Esophagus (tissue), 2 donors: ENCODE results near the gene WDR72. TPM values are rescaled to one million over a fixed set of nuclear protein-coding genes. Genes with fewer than 3 reads are reported as not detected.

Experiments used
- H3K27ac ChIP-seq, 2 donors: one replicate each; pipeline ENCODE4 v1.5.1; 2013; ENCODE audit warnings: low read depth in 2 of 2, mild to moderate bottlenecking in 2 of 2, inconsistent platforms in 1 of 2, low read length in 1 of 2, moderate library complexity in 1 of 2
- H3K27me3 ChIP-seq, 2 donors: one replicate each; pipeline ENCODE4 v1.6.1; 2013; ENCODE audit warnings: low read length in 2 of 2, control low read depth in 1 of 2, mild to moderate bottlenecking in 1 of 2; ENCODE audit not compliant: insufficient read depth in 2 of 2, control insufficient read depth in 1 of 2
- H3K36me3 ChIP-seq, 2 donors: one replicate each; pipeline ENCODE4 v1.6.1; 2013; ENCODE audit warnings: low read length in 1 of 2; ENCODE audit not compliant: control insufficient read depth in 2 of 2, insufficient read depth in 2 of 2
- H3K4me1 ChIP-seq, 2 donors: one replicate each; pipeline ENCODE4 v1.6.1; 2013; ENCODE audit warnings: low read length in 1 of 2; ENCODE audit not compliant: control insufficient read depth in 2 of 2, insufficient read depth in 2 of 2
- H3K4me3 ChIP-seq, 2 donors: one replicate each; pipeline ENCODE4 v1.5.1; 2013; ENCODE audit warnings: low read length in 2 of 2, mild to moderate bottlenecking in 2 of 2, low read depth in 1 of 2, moderate library complexity in 1 of 2
- H3K9me3 ChIP-seq, 2 donors: one replicate each; pipeline ENCODE4 v1.6.1; 2013; ENCODE audit warnings: mild to moderate bottlenecking in 2 of 2, low read depth in 1 of 2, low read length in 1 of 2, moderate library complexity in 1 of 2; ENCODE audit not compliant: control insufficient read depth in 2 of 2, insufficient read depth in 1 of 2
- WGBS, 2 donors: extraction: QIAGEN DNeasy Blood & Tissue Kit; methylation state at CpG; one replicate each; pipeline ENCODE4 v1.1.7; 2013; 5-methylcytosine and 5-hydroxymethylcytosine counted together
- polyA plus RNA-seq, 2 donors: library from polyadenylated mRNA; stranded (reverse); fragments of 200-250 nt; gene quantifications; one replicate each; pipeline ENCODE4 v1.2.3, GENCODE V29; 2013
- donor health status: healthy with polysubstance abuse.
- donor health status: Bipolar disorder and iron deficiency.

WDR72 gene
- polyA plus RNA-seq, 2 donors = 0.04 to 0.06 TPM

DNA sequence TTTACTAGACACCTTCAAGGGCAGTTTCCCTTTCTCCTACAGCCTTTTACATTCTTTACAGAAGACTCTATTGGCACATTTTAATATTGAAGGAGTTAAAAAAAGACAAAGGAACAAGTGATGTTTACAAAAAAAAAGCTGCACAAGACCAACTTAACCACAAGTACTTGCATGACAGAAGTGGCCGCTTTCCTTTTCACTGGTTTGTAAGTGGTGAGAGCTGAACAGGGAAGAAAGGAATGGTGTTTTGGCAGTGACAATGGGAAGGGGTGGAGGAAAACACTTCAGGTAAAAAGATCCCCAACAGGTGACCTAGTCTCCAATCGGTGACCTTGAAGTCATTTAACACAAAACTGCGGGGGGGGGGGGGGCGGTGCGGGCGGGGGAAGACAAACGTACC lies 1.1 kb downstream of the WDR72 start:
- WGBS, 2 donors = 26% methylated on average over 7 of the region's 7 CpGs

DNA sequence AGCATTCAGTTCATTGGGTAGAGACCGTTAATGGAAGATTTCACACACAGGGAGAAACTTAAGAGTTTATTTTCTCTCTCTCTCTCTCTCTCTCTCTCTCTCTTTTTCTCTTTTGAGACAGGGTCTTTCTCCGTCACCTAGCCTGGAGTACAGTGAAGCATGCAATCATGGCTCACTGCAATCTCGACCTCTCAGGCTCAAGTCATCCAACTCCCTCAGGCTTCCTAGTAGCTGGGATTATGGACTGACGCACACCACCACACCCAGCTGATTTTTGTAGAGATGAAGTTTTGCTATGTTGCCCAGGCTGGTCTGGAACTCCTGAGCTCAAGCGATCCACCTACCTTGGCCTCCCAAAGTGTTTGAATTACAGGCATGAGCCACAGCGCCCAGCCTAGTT lies 1.6 kb downstream of the WDR72 start:
- Histone ChIP-seq H3K4me3 (no peak overlapping the region), H3K27ac (no peak overlapping the region), H3K4me1 (peaks cover 2 to 4% of the 10 kb centered on the region in 2 donors), H3K36me3 (no peaks in the 10 kb centered on the region), H3K27me3 (no peaks in the 10 kb centered on the region), H3K9me3 (no peaks in the 10 kb centered on the region)
- 65 to 68% methylated on average over 6 of the region's 6 CpGs for WGBS, 2 donors

More for the DNA sequence above, 1.1 kb downstream of the WDR72 start:
- no peaks in the 10 kb centered on the region for H3K36me3 ChIP-seq
- no peak overlapping the region for H3K4me3 ChIP-seq
- no peaks in the 10 kb centered on the region for H3K9me3 ChIP-seq
- H3K27ac ChIP-seq = no peak overlapping the region
- peaks cover 2 to 4% of the 10 kb centered on the region in 2 donors for H3K4me1 ChIP-seq
- H3K27me3 ChIP-seq = no peaks in the 10 kb centered on the region

DNA sequence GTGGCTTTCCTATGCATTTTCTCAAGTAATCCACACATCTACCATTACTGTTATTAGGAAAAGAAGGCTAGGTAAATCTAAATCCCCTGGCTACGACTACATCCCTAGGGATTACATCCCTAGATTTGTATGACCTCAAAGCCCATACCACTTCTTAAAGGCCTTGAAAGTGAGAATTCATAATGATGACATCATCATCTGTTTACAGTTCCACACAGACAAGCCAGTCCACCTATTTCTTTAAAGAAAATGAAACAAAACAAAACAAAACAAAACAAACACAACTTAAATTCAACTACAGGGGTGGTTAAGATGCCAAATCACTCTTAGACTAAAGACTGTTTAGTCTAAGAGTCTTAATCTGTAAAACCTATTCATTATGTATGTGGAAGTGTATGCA lies 5.7 kb downstream of the WDR72 start:
- no peak overlapping the region for H3K4me3 ChIP-seq
- H3K4me1 ChIP-seq = no peaks in the 10 kb centered on the region
- no peaks in the 10 kb centered on the region for H3K27me3 ChIP-seq
- no peaks in the 10 kb centered on the region for H3K36me3 ChIP-seq
- H3K9me3 ChIP-seq = no peaks in the 10 kb centered on the region
- WGBS, 2 donors = 59 to 66% methylated on average over 1 of the region's 1 CpG
- no peak overlapping the region for H3K27ac ChIP-seq

DNA sequence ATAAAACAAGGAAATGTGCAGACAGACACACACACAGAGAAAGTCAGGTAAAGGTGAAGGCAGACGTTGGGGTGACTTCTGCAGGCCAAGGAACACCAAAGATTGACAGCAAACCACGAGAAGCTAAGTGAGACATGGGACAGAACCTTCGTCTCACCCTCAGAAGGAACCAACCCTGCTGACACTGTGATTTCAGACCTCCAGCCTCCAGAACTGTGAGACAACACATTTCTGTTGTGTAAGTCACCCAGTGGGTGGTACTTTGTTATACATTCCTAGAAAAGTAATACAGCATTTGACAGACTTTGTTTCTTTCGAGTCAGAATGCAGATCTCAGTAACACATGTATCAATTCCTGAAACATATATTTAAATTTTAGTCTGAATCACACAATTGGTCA lies 7.1 kb downstream of the WDR72 start:
- Histone ChIP-seq H3K4me1 (no peaks in the 10 kb centered on the region), H3K27me3 (no peaks in the 10 kb centered on the region), H3K4me3 (no peak overlapping the region), H3K36me3 (no peaks in the 10 kb centered on the region), H3K9me3 (no peaks in the 10 kb centered on the region), H3K27ac (no peak overlapping the region)
- WGBS, 2 donors = 68 to 71% methylated on average over 4 of the region's 4 CpGs

DNA sequence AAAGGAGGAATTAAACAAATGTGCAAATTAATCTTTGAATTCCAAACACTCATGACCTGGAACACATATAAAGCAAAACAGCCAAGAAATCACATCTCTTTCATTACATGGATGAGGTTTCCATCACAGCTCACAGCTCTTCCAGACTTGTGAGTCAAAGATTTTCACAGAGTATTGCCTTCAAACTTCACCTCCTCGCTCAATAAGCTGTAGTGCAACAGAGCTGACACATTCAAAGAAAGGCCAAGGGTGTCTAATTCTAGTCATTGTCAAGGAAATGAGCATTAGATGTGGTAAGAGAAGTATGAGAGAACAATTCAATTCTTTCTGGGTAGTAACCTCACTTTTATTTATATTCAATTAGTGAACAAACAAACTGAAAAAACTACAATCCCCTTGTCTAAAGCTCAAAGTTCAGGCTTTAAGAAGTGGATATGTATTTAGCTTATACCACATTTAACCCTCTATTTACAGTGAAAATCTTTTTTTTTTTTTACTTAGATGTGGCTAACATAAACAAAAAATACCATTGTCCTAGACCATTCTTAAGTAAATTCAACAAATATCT lies 11.9 kb downstream of the WDR72 start:
- Histone ChIP-seq H3K27me3 (no peaks in the 10 kb centered on the region), H3K9me3 (no peaks in the 10 kb centered on the region), H3K36me3 (no peaks in the 10 kb centered on the region), H3K27ac (no peak overlapping the region), H3K4me3 (no peak overlapping the region), H3K4me1 (no peaks in the 10 kb centered on the region)
- WGBS, 2 donors = 47 to 74% methylated on average over 1 of the region's 1 CpG

DNA sequence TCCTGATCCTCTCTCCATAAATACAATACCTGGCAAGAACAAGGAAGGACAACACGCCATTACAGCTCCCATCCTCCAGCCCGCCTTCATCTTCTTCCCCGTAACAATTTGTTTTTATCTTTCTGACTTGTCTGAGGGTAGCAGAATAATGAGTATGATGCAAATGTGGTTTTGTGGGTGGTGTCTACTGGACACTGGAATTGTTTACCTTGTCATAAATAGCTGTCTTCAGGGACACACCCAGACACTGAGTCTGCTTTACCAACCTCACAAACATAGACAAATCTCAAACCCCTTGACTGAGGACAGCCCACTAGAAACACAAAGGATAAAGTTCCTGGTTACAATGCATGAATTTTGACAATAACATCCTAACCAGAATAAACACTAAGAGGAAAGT lies 13.4 kb downstream of the WDR72 start:
- Histone ChIP-seq H3K27ac (no peak overlapping the region), H3K9me3 (no peaks in the 10 kb centered on the region), H3K4me1 (no peaks in the 10 kb centered on the region), H3K27me3 (no peaks in the 10 kb centered on the region), H3K36me3 (no peaks in the 10 kb centered on the region), H3K4me3 (no peak overlapping the region)
- WGBS, 2 donors = 88 to 90% methylated on average over 3 of the region's 3 CpGs

DNA sequence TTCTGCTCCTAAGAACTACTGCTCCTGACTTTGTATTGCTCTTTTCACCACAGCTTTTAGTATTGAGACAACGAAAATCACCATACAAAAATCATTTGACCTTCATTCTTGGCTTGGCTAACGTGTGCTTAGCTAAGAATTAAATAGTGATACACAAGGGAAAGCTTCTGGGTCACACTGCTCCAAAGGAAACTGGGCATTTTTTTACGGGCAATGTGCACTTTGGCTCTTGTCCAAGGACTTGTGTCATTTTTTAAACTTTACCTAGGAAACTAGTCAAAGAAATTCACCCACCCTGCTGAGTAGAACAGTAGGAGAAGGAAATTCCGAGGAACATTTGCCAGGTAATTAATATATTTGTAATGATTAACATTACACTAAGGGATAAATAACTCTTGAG lies 19.8 kb downstream of the WDR72 start:
- Histone ChIP-seq H3K4me3 (no peak overlapping the region), H3K36me3 (no peaks in the 10 kb centered on the region), H3K9me3 (no peaks in the 10 kb centered on the region), H3K27ac (no peak overlapping the region), H3K4me1 (no peaks in the 10 kb centered on the region), H3K27me3 (no peaks in the 10 kb centered on the region)
- WGBS, 2 donors = 20 to 21% methylated on average over 4 of the region's 4 CpGs

DNA sequence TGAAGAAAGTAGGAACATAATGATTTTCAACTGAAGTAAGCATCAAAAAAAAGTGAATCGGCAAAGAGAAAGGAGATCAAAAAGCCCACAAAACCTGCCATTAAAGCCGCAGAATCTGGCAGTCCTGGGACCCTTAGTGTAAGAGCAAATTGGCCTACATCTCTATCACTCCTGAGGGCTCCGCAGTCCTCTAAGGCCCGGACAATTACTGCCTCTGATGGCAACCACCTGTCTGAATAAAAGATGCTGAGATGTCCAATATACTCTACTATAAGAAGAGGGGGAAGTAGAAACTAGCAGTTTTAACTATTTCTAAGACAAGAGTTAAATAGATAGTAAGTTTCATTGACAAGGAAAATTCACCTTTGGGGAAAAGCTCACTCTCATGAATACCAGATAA lies 20.3 kb downstream of the WDR72 start:
- no peaks in the 10 kb centered on the region for H3K9me3 ChIP-seq
- H3K4me3 ChIP-seq = no peak overlapping the region
- no peaks in the 10 kb centered on the region for H3K27me3 ChIP-seq
- WGBS, 2 donors = 76 to 81% methylated on average over 4 of the region's 4 CpGs
- no peaks in the 10 kb centered on the region for H3K4me1 ChIP-seq
- no peak overlapping the region for H3K27ac ChIP-seq
- no peaks in the 10 kb centered on the region for H3K36me3 ChIP-seq

DNA sequence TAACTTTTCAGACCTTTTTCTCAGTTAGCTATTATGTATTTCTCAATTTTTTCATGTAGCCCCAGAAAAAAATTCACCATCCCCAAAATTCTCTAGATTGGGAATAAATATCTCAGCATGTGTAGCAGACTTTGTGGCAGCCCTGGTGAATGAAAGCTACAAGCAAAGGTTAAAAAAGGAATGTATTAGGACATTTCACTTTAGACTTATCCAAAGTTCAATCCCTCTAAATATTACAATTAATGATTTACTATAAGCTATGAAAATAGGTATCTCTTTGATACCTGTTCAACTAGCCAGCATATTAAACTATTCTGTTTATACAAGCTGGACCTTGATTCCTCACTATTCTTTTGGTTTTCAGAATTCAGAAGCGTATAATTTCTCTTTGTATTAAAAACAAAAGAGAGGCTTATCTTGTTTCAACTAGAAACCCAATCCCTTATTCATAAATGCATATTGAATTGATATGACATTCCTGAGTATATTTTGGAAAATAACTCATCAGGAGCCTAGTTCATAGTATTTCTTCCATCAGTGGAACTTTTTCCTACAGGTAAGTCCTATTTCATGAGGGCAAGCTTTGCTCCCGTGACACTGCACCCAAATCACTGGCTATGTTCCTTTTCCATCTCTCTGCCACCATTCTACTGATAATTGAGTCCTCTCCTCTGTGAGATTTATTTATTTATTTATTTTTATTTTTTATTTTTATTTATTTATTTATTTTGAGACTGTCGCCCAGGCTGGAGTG lies 38.0 kb downstream of the WDR72 start:
- no peaks in the 10 kb centered on the region for H3K9me3 ChIP-seq
- no peaks in the 10 kb centered on the region for H3K27me3 ChIP-seq
- 84 to 87% methylated on average over 3 of the region's 3 CpGs for WGBS, 2 donors
- no peak overlapping the region for H3K27ac ChIP-seq
- no peak overlapping the region for H3K4me3 ChIP-seq
- no peaks in the 10 kb centered on the region for H3K36me3 ChIP-seq
- no peaks in the 10 kb centered on the region for H3K4me1 ChIP-seq
